ENCODE measurements around the gene MLIP. TPM values are rescaled to one million over a fixed set of nuclear protein-coding genes. Genes with fewer than 3 reads are reported as not detected.
"Not testable (repeated sequence)": the region's sequence is repeated elsewhere in the genome, so short reads cannot be mapped to it uniquely, and the experiment has no call there.

The MLIP gene
- total RNA-seq, 6 experiments from 2014 or later = not detected

- TF ChIP-seq CTCF (IDR thresholded peaks at IDR 0.05) = no peak
- Mint-ChIP-seq H3K36me3 (ENCODE audit: low read depth) (no peaks in the 10 kb centered on the region), H3K4me1 (ENCODE audit: low read depth) (no peaks in the 10 kb centered on the region), H3K9me3 (no peaks in the 10 kb centered on the region), H3K27me3 (ENCODE audit: insufficient read depth) (no peaks in the 10 kb centered on the region), H3K27ac (no peak overlapping the region), H3K4me3 (no peak overlapping the region)
- DNase-seq = no peak
Observed at GRCh38 chr6:54192993-54193392, 81.8 kb downstream of the MLIP start.

GRCh38 chr6:54193560-54193959 is 82.3 kb downstream of the MLIP start:
- no peak overlapping the region for H3K27ac Mint-ChIP-seq
- H3K4me1 Mint-ChIP-seq (ENCODE audit: low read depth) = no peaks in the 10 kb centered on the region

GRCh38 chr6:54194067-54194466 is 82.8 kb downstream of the MLIP start:
- H3K4me1 Mint-ChIP-seq (ENCODE audit: low read depth) = no peaks in the 10 kb centered on the region
- H3K27ac Mint-ChIP-seq = no peak overlapping the region
- TF ChIP-seq CTCF (IDR thresholded peaks at IDR 0.05) = no peak
- H3K9me3 Mint-ChIP-seq = no peaks in the 10 kb centered on the region
- H3K27me3 Mint-ChIP-seq (ENCODE audit: insufficient read depth) = peaks cover 2% of the 10 kb centered on the region; the same call in 1 of the 2 replicates
- DNase-seq = no peak
- no peaks in the 10 kb centered on the region for H3K36me3 Mint-ChIP-seq (ENCODE audit: low read depth)
- H3K4me3 Mint-ChIP-seq = no peak overlapping the region

More at GRCh38 chr6:54193560-54193959, 82.3 kb downstream of the MLIP start:
- no peaks in the 10 kb centered on the region for H3K9me3 Mint-ChIP-seq
- H3K27me3 Mint-ChIP-seq (ENCODE audit: insufficient read depth) = peaks cover 1% of the 10 kb centered on the region; the same call in 1 of the 2 replicates
- H3K4me3 Mint-ChIP-seq = no peak overlapping the region
- H3K36me3 Mint-ChIP-seq (ENCODE audit: low read depth) = no peaks in the 10 kb centered on the region
- DNase-seq = no peak
- no peak for TF ChIP-seq CTCF (IDR thresholded peaks at IDR 0.05)

- no peaks in the 10 kb centered on the region for H3K36me3 Mint-ChIP-seq (ENCODE audit: low read depth)
- H3K27ac Mint-ChIP-seq = no peak overlapping the region
- H3K9me3 Mint-ChIP-seq = no peaks in the 10 kb centered on the region
Observed at GRCh38 chr6:54195637-54196036, 84.4 kb downstream of the MLIP start.

GRCh38 chr6:54196905-54197304 is 85.7 kb downstream of the MLIP start:
- no peaks in the 10 kb centered on the region for H3K4me1 Mint-ChIP-seq (ENCODE audit: low read depth)
- H3K9me3 Mint-ChIP-seq = no peaks in the 10 kb centered on the region
- no peak overlapping the region for H3K27ac Mint-ChIP-seq
- no peaks in the 10 kb centered on the region for H3K36me3 Mint-ChIP-seq (ENCODE audit: low read depth)
- no peak for TF ChIP-seq CTCF (IDR thresholded peaks at IDR 0.05)
- H3K27me3 Mint-ChIP-seq (ENCODE audit: insufficient read depth) = peaks cover 2% of the 10 kb centered on the region; the same call in 1 of the 2 replicates
- no peak overlapping the region for H3K4me3 Mint-ChIP-seq
- no peak for DNase-seq

More at GRCh38 chr6:54195637-54196036, 84.4 kb downstream of the MLIP start:
- TF ChIP-seq CTCF (IDR thresholded peaks at IDR 0.05) = no peak
- Mint-ChIP-seq H3K27me3 (ENCODE audit: insufficient read depth) (peaks cover 2% of the 10 kb centered on the region; the same call in 1 of the 2 replicates), H3K4me1 (ENCODE audit: low read depth) (no peaks in the 10 kb centered on the region), H3K4me3 (no peak overlapping the region)
- no peak for DNase-seq

- H3K4me3 Mint-ChIP-seq = no peak overlapping the region
- no peaks in the 10 kb centered on the region for H3K36me3 Mint-ChIP-seq (ENCODE audit: low read depth)
- DNase-seq = no peak
- H3K27ac Mint-ChIP-seq = no peak overlapping the region
- no peaks in the 10 kb centered on the region for H3K4me1 Mint-ChIP-seq (ENCODE audit: low read depth)
- H3K9me3 Mint-ChIP-seq = no peaks in the 10 kb centered on the region
- peaks cover 2% of the 10 kb centered on the region; the same call in 1 of the 2 replicates for H3K27me3 Mint-ChIP-seq (ENCODE audit: insufficient read depth)
- TF ChIP-seq CTCF (IDR thresholded peaks at IDR 0.05) = no peak
Observed at GRCh38 chr6:54198134-54198533, 86.9 kb downstream of the MLIP start.

- not testable (repeated sequence) for H3K4me1 Mint-ChIP-seq (ENCODE audit: low read depth); H3K36me3 Mint-ChIP-seq (ENCODE audit: low read depth); H3K9me3 Mint-ChIP-seq; H3K27ac Mint-ChIP-seq; H3K27me3 Mint-ChIP-seq (ENCODE audit: insufficient read depth); H3K4me3 Mint-ChIP-seq; DNase-seq
Observed at GRCh38 chr6:54203474-54204035, 92.3 kb downstream of the MLIP start.
